ENCODE measurements around the gene KRT74.

DNA sequence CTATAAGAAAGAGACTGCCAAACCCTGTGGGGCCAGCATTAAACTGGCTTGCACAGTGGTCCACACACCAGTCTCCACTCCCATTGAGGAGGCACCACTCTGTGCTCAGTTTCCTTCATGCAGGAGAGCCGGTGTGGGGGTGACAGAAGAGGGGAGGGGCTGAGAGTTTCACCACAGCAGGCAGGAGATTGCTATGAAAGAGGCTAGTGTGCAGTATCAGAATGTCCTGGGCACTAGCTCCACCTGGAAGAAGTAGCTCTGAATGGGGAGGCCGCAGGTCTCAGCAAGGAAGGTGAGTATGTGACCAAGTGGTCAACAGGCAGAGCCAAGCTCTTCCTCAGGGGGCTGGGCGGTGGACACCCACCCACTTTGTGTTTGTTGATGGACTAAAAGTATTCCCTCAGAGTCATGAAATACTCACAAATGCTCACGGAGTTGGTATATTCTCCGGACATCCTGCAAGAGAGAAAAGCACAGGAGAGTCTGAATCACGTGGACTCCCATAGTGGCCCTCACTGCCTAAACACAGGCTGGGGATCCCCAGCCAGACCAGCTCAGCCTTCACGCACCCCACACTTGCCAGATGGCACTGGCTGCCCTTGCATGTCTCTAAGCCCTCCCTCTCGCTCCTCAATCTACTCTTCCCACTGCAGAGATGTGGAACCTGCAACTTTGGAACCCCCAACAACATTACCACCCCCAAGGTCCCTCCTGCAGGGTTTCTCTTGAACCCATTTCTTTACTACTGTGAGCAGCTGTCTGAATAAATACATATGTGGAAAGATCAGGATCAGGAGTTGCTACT lies 35.4 kb upstream of the KRT74 start:
- TF ChIP-seq, protein P1, sequence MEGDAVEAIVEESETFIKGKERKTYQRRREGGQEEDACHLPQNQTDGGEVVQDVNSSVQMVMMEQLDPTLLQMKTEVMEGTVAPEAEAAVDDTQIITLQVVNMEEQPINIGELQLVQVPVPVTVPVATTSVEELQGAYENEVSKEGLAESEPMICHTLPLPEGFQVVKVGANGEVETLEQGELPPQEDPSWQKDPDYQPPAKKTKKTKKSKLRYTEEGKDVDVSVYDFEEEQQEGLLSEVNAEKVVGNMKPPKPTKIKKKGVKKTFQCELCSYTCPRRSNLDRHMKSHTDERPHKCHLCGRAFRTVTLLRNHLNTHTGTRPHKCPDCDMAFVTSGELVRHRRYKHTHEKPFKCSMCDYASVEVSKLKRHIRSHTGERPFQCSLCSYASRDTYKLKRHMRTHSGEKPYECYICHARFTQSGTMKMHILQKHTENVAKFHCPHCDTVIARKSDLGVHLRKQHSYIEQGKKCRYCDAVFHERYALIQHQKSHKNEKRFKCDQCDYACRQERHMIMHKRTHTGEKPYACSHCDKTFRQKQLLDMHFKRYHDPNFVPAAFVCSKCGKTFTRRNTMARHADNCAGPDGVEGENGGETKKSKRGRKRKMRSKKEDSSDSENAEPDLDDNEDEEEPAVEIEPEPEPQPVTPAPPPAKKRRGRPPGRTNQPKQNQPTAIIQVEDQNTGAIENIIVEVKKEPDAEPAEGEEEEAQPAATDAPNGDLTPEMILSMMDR (conservative IDR thresholded peaks at IDR 0.05; ENCODE audit: low read length), result no peak
- no peak for TF ChIP-seq EZH2phosphoT487 (IDR thresholded peaks at IDR 0.05; ENCODE audit: borderline replicate concordance, low read depth, low read length)
